Endothelial cell of umbilical vein (primary cell): ENCODE results near the gene ZNF526. TPM values are rescaled to one million over a fixed set of nuclear protein-coding genes. Genes with fewer than 3 reads are reported as not detected.

Source experiments
- BruUV-seq: library from RNA; stranded (reverse); fragments of 400-500 nt; replicated peaks from 2 replicates; lab custom pipeline; 2021; lab: Mats Ljungman, UMichigan
- CTCF ChIA-PET: fragments of 300-600, 350-600 bp; sonication (Branson Sonifier 250); formaldehyde crosslinking; loops from one replicate; lab custom pipeline; 2021; ENCODE audit warnings: antibody characterized with exemption, inconsistent platforms; lab: Charles Lee
- POLR2A ChIA-PET: fragments of 300-600, 350-600 bp; sonication (Branson Sonifier 250); formaldehyde crosslinking; loops from one replicate; lab custom pipeline; 2021; ENCODE audit warnings: antibody characterized with exemption, inconsistent platforms; lab: Charles Lee
- DNase-seq: peaks from one replicate; pipeline ENCODE4 v3.0.0-alpha.2; 2011; ENCODE audit warnings: low read depth, low spot score
- FAIRE-seq: peaks from 2 replicates; lab custom pipeline; 2011; peaks lifted over from hg19 to GRCh38; lab: Jason Lieb, UNC
- H2AFZ ChIP-seq: 2 replicates; pipeline ENCODE4 v1.6.0; 2012; ENCODE audit warnings: low read depth, low read length, control low read depth, inconsistent platforms
- H3K27ac ChIP-seq: 2 replicates; pipeline ENCODE4 v1.5.1; 2011; ENCODE audit warnings: low read depth, mild to moderate bottlenecking, control low read depth, low read length, moderate library complexity; ENCODE audit not compliant: insufficient read depth
- H3K27me3 ChIP-seq, 2 experiments: 2 replicates each; pipeline versions ENCODE4 v1.6.0 to v1.6.1; 2011; ENCODE audit warnings: low read length in 2 of 2, mixed read lengths in 1 of 2; ENCODE audit not compliant: control insufficient read depth in 2 of 2, insufficient read depth in 2 of 2
- H3K36me3 ChIP-seq, 2 experiments: 2 replicates in 1 of 2; 3 replicates in 1 of 2; pipeline ENCODE4 v1.5.1; 2011; ENCODE audit warnings: low read length in 2 of 2, mild to moderate bottlenecking in 1 of 2, moderate library complexity in 1 of 2; ENCODE audit not compliant: control insufficient read depth in 2 of 2, insufficient read depth in 2 of 2; ENCODE audit errors: extremely low read depth in 1 of 2
- H3K4me1 ChIP-seq: 3 replicates; pipeline ENCODE4 v1.5.1; 2011; ENCODE audit warnings: mild to moderate bottlenecking, low read length; ENCODE audit not compliant: control insufficient read depth, insufficient read depth; ENCODE audit errors: extremely low read depth
- H3K4me2 ChIP-seq: 2 replicates; pipeline ENCODE4 v1.6.1; 2011; ENCODE audit warnings: low read length, control low read depth, mixed read lengths; ENCODE audit not compliant: insufficient read depth
- H3K4me3 ChIP-seq, 3 experiments: fragments of 200-600 bp in 1 of 3; sonication (generic), shearing (Covaris generic) in 1 of 3; replicated peaks in 1 of 3; 2 replicates each; pipeline ENCODE4 v1.5.1; 2011 to 2016; ENCODE audit warnings: control low read depth in 3 of 3, low read length in 3 of 3, mild to moderate bottlenecking in 2 of 3, inconsistent platforms in 1 of 3, low read depth in 1 of 3, moderate library complexity in 1 of 3; ENCODE audit not compliant: insufficient read depth in 1 of 3
- H3K79me2 ChIP-seq: 2 replicates; pipeline ENCODE4 v1.6.0; 2012; ENCODE audit warnings: low read length, inconsistent platforms; ENCODE audit not compliant: control insufficient read depth, insufficient read depth
- H3K9ac ChIP-seq: replicated peaks from 2 replicates; pipeline ENCODE3; 2011; ENCODE audit warnings: low read length, control low read depth; ENCODE audit not compliant: insufficient read depth; ENCODE audit errors: extremely low read depth
- H3K9me1 ChIP-seq: replicated peaks from 3 replicates; pipeline ENCODE4 v1.6.0; 2011; ENCODE audit warnings: mild to moderate bottlenecking, low read length; ENCODE audit not compliant: control insufficient read depth, insufficient read depth; ENCODE audit errors: extremely low read depth
- H3K9me3 ChIP-seq: replicated peaks from 2 replicates; pipeline ENCODE4 v1.5.1; 2012; ENCODE audit warnings: low read length, inconsistent platforms; ENCODE audit not compliant: control insufficient read depth, insufficient read depth
- H4K20me1 ChIP-seq: replicated peaks from 2 replicates; pipeline ENCODE3; 2011; ENCODE audit warnings: mild to moderate bottlenecking, low read length; ENCODE audit not compliant: control insufficient read depth, insufficient read depth; ENCODE audit errors: extremely low read depth
- FOS ChIP-seq: IDR thresholded peaks from 2 replicates; pipeline ENCODE4 v1.6.1; 2011; ENCODE audit warnings: mild to moderate bottlenecking, low read length, moderate library complexity, borderline replicate concordance; ENCODE audit not compliant: insufficient read depth
- GATA2 ChIP-seq: IDR thresholded peaks from 2 replicates; pipeline ENCODE4 v1.7.0; 2011; ENCODE audit warnings: low read depth, mild to moderate bottlenecking, moderate library complexity, mixed read lengths, low read length; ENCODE audit not compliant: insufficient read length, insufficient read depth
- JUN ChIP-seq: IDR thresholded peaks from 2 replicates; pipeline ENCODE4 v1.6.1; 2011; ENCODE audit warnings: borderline replicate concordance, low read depth; ENCODE audit not compliant: insufficient read length, insufficient read depth
- MYC ChIP-seq: IDR thresholded peaks from one replicate; pipeline ENCODE4 v1.6.1; 2011; ENCODE audit warnings: mild to moderate bottlenecking, low read depth, low read length
- POLR2A ChIP-seq: IDR thresholded peaks from 2 replicates; pipeline ENCODE4 v1.6.1; 2012; ENCODE audit warnings: low read depth, mild to moderate bottlenecking, control low read depth, low read length
- POLR2AphosphoS5 ChIP-seq: IDR thresholded peaks from 2 replicates; pipeline ENCODE4 v1.6.1; 2012; ENCODE audit warnings: low read depth, mild to moderate bottlenecking, control low read depth, low read length, moderate library complexity; ENCODE audit not compliant: insufficient read depth
- dilution Hi-C: fragments of 300-500 bp; cut with MboI; formaldehyde crosslinking; loops from one replicate; pipeline ENCODE4 v1.15.0; 2019; ENCODE audit warnings: low sequenced_read_pairs; ENCODE audit not compliant: extremely low pct_ligation_motif_present
- intact Hi-C: fragments of 100-400 bp; cut with micrococcal nuclease; formaldehyde crosslinking; loops from one replicate; pipeline ENCODE4 v1.10.0; 2022
- polyA plus RNA-seq, 4 experiments: library from polyadenylated mRNA; depleted of rRNA in 3 of 4; stranded (reverse) in 3 of 4; unstranded in 1 of 4; fragments of >200 nt; gene quantifications; 2 replicates each; pipeline versions ENCODE4 v1.2.1 to v1.2.3, GENCODE V29; 2011 to 2012; ENCODE audit warnings: missing spikeins in 1 of 4
- total RNA-seq: library from RNA; stranded (reverse); gene quantifications from 2 replicates; pipeline ENCODE4 v1.2.3, GENCODE V29; 2021

Gene ZNF526
- total and polyA plus RNA-seq, 2 donors (not counting 3 experiments of a cell fraction or from before 2014, with no cell fraction given): 6.5 to 13.3 TPM

DNA sequence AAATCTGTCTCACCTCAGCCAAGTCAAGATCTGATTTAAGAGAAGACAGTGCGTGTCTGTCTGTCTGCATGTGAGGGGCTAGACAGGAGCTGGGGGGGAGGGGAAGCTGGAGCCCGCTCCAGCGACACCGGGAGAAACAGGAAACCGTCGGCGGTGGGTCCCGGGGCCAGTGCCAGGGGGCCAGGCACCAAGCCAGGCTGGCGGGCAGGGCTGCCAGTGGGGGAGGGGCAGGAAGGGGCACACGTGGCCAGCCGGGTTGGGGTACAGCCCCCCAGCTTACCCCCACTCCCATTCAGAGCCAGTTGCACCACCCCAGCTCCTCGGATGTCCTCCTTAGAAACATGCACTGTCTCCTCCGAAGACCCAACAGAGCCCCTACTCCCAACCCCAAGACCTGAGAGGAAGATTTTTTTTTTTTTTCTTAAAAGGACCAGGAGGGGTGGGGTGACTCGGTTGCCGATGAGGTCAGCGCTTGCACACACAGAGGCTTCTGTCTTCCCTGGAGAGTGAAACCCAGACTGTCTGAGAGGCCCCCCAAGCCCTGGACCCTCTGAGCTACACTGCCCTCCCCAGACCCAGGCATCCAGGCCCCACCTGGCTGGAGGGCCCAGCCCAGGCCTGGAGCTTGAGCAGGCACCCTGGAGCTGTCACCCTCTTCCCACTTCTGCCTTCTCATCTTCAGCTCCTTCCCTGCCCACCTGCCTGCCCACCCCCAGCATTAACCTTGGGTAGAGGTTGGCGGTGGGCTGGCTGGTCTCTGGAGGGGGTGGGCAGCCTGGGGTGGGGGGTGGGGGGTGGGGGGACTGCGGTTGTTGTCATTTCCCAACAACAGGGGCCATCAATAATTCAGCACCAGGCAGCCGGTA lies 30.8 kb downstream of the ZNF526 start:
- no peaks in the 10 kb centered on the region for H3K27me3 ChIP-seq
- H3K4me1 ChIP-seq: peaks cover 33% of the 10 kb centered on the region
- FAIRE-seq (peak; percentile 74), DNase-seq (peak; percentile 39)
- H2AFZ ChIP-seq: no peak overlapping the region
- peak overlapping the region in 2 of 3 experiments; percentile 25 to 94 for H3K4me3 ChIP-seq
- peak overlapping the region; percentile 67 for H3K27ac ChIP-seq
- H4K20me1 ChIP-seq: no peaks in the 10 kb centered on the region
- peaks cover 53% of the 10 kb centered on the region for H3K79me2 ChIP-seq
- TF ChIP-seq FOS (no peak), MYC (peak; percentile 82), JUN (no peak), GATA2 (no peak), POLR2AphosphoS5 (peak; percentile 64), POLR2A (peak; percentile 43)
- H3K9me3 ChIP-seq: no peaks in the 10 kb centered on the region
- intact Hi-C loops (no loop called here), dilution Hi-C loops (no loop called here)
- POLR2A ChIA-PET: interaction anchor here (0.6 to 1.2 kb wide), 4 partner anchors 8 to 29 kb away, joined by 3 to 9 read pairs (median 4); partner anchors contain the start of gene GSK3A
- H3K9me1 ChIP-seq: no peaks in the 10 kb centered on the region
- peak overlapping the region; percentile 70 for H3K4me2 ChIP-seq
- CTCF ChIA-PET: interaction anchor here (1.1 to 11.8 kb wide), 7 partner anchors 8 to 46 kb away, joined by 3 to 365 read pairs (median 5); no protein-coding TSS in a partner anchor
- peaks cover 7 to 27% of the 10 kb centered on the region in 2 experiments for H3K36me3 ChIP-seq
- H3K9ac ChIP-seq: peak overlapping the region; percentile 24
- BruUV-seq: no TSS peak
